Activated T-cell treated with anti-CD3 and anti-CD28 coated beads for 4 hours (primary cell): ENCODE data around the gene CLOCK.
"Not testable (repeated sequence)": the region's sequence is repeated elsewhere in the genome, so short reads cannot be mapped to it uniquely, and the experiment has no call there.

ENCODE experiments used
- DNase-seq: peaks from one replicate; pipeline ENCODE4 v3.0.0-alpha.2; 2020

The CLOCK gene, protein sequence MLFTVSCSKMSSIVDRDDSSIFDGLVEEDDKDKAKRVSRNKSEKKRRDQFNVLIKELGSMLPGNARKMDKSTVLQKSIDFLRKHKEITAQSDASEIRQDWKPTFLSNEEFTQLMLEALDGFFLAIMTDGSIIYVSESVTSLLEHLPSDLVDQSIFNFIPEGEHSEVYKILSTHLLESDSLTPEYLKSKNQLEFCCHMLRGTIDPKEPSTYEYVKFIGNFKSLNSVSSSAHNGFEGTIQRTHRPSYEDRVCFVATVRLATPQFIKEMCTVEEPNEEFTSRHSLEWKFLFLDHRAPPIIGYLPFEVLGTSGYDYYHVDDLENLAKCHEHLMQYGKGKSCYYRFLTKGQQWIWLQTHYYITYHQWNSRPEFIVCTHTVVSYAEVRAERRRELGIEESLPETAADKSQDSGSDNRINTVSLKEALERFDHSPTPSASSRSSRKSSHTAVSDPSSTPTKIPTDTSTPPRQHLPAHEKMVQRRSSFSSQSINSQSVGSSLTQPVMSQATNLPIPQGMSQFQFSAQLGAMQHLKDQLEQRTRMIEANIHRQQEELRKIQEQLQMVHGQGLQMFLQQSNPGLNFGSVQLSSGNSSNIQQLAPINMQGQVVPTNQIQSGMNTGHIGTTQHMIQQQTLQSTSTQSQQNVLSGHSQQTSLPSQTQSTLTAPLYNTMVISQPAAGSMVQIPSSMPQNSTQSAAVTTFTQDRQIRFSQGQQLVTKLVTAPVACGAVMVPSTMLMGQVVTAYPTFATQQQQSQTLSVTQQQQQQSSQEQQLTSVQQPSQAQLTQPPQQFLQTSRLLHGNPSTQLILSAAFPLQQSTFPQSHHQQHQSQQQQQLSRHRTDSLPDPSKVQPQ

DNA sequence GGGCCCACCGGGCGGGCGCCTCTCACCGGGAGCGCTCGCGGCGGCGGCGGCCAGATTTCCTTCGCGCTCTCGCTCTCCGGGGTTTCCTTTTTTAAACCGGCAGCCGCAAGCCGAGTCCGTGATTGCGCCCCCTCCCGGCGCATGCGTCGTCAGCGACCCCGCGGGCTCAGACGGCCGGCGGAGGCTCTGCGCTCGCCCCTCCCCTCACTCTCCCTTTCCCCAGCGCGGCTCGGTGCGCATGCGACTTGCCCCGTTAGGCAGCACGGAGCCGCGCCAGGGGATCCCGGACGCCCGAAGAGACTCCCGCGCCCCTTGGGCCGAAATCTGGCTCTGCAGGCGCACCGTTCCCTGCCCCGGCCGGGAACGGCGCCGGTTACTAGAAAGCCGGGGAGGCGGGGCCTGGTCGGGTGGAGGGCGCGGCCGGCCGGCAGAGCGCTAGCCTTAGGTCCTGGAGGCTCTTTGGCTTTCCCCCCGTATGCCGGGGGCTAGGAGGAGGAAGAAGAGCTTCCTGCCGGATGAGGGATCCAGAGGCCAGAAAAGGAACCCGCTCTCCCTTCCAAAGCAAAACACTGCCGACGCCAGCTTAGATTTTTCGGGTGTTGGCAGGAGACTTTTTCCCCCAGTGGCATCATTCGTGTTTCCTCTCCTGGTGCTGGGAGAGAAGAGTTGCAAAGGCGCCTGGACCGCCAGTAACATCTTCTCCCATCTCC is at the start of gene CLOCK:
Gene CLOCK (minus strand): TSS at position 154 of the 710 bp plus-strand sequence. CDS start 64,124 bp downstream, outside the sequence.
- peak; percentile 72 for DNase-seq

DNA sequence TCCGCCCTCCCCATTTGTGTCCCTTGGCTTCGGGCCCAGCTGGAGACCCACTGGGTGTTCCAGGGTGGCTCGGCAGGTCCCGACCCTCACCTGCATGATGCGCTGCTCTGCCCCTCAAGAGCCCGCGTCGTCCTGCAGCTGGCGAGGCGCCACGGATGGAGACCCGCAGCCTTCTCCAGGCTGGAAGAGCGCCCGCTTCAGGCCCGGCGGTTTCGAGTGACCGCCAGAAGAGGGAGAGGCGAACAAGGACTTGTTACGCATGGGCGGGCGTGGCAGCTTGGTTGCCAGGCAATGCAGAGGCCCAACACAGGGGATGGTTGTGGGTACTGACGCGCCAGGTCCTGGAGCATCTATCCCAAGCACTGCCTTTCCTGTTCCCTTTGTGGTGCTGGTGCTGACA is 45.3 kb upstream of the CLOCK start, which contains the start of gene PDCL2:
Gene PDCL2 (minus strand): TSS at position 232 of the 400 bp plus-strand sequence. CDS start 136 bp downstream, at position 96.
- DNase-seq = no peak

GRCh38 chr4:55588160-55588559 is 41.5 kb upstream of the CLOCK start:
- DNase-seq = no peak

GRCh38 chr4:55582773-55583172 is 36.1 kb upstream of the CLOCK start:
- DNase-seq = not testable (repeated sequence)

DNA sequence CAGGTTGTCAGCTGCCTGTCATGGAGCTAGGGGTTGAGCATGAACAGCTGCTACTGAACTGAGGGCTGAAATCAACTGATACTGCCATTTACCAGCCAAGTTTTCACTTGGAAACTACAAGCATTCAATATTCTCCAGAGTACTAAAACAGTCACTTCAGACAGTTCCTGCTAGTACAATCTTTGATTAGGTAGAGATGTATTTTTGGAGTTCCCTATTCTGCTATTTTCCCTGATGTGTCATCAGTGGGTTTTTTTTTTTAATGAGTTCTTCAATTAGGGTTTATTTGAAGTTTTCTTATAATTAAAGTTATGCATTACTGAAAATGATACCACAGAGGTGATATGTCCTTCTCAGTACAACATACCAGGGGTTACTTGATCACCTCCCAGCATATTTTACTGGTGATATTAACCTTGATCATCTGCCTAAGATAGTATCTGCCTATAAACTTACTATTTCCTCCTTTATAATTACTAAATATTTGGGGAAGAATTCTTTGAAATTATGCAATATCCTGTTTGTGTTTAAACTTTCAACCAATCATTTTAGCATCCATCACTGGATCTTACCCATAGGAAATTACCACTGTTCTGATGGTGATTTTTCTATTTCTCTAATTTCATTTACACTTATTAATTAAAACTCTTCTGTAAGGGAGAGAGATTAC is 31.8 kb upstream of the CLOCK start:
- no peak for DNase-seq

GRCh38 chr4:55575513-55575912 is 28.8 kb upstream of the CLOCK start:
- DNase-seq = no peak

- DNase-seq = no peak
These were observed 27.5 kb upstream of the CLOCK start for GRCh38 chr4:55574252-55574651.

DNA sequence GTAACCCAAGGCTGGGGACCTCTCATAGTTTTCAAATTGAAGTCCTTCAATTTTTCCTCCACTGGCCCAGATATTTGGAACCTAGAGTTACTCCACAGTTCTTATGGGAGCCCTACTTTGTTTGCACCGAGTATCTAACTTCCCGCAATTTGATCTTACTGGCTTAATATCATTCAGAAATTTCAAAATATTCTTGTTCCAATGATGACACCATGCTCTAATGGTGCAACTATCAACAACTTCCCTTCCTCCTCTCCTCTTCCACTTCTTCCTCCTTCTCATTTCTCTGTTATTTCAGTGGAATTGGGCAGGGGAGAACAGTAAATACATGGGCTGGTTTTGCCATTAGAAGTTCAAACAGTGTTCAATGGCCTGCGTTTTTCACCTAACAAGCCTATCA is 25.1 kb upstream of the CLOCK start:
- no peak for DNase-seq

GRCh38 chr4:55568905-55569504 is 22.3 kb upstream of the CLOCK start:
- DNase-seq = no peak

GRCh38 chr4:55561889-55562288 is 15.2 kb upstream of the CLOCK start:
- no peak for DNase-seq

GRCh38 chr4:55560096-55560495 is 13.4 kb upstream of the CLOCK start:
- DNase-seq = no peak

DNA sequence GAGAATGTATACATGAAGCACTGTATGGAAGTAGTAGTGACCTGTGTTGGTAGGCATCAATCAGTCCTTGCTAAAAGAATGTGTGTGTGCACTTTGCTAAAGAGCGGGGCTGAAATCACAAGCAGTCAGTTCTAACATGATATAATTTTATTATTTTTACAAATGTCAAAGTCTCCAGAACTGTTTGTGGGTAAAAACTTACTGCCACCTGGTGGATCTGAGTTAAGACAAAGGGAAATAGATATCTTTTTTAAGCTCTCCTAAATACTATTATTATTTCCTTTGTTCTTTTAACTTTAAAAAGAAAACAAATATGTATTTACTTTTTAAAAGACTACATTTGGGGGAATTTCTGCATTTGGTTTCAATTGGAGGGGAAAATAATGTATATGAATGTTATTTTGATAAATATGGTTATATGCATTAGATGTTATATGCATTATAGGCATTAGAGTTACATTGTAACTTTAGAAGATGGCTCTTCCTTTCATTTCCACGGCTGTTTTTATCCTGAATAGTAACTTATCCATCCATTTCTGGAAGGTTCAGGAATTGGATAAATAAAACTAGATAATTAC is 7.8 kb upstream of the CLOCK start:
- no peak for DNase-seq

GRCh38 chr4:55553441-55554201 is 6.9 kb upstream of the CLOCK start:
- no peak for DNase-seq

DNA sequence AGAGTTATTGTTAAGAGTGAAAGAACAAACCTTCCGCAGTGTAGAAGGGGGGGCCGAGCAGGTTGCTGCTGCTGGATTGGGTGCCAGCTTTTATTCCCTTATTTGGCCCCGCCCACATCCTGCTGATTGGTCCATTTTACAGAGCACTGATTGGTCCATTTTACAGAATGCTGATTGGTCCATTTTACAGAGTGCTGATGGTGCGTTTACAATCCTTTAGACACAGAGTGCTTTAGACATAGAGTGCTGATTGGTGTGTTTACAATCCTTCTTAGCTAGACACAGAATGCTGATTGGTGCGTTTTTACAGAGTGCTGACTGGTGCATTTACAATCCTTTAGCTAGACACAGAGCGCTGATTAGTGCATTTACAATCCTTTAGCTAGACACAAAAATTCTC is 5.3 kb upstream of the CLOCK start:
- not testable (repeated sequence) for DNase-seq

- no peak for DNase-seq
These were observed 3.2 kb upstream of the CLOCK start for GRCh38 chr4:55549888-55550287.

DNA sequence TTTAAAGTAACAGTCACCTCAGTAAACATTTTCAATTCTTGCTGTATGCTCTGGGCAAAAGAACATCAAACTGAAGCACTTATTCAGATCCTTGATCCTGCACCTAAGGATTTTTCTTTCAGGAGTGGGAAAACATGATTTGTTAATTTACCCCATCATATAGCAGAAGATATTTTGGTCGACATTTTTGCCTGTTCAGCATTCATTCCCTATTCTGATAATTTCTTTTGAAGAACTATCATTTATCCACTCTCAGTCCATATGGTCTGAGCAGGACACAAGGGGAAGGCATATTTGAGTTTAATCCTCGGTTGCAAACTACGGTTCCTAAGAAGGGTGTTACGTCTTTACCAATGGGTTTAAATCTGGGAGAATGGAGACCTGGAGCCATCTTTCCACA is 1.2 kb upstream of the CLOCK start:
- no peak for DNase-seq

DNA sequence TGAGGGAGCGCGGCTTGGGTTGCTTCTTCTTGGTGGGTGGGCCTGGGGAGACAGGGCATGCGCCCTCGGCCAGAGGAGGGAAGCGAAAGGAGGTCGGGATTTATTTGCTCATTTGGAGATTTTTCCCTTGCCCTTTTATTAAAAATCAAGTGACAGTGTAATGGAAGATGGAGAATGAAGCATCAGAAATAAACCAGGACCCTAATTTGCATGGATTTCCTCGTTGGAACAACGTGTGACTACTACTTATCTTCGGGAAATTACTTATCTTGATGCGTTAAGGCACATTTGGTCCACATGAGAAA is 709 bp upstream of the CLOCK start:
- DNase-seq = no peak

DNA sequence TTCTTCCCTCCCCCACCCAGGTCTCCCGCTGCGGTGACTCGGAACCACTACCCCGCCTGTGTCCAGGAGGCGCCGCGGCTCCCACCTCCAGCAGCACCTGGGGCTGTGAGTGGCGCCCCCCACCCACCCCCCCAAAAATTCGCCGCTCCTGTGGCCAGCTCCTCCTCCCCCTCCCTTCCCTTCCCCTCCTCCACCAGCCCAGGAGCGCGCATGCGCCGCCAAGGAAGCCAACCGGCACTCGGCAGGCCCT is 278 bp downstream of the CLOCK start:
- DNase-seq = no peak

DNA sequence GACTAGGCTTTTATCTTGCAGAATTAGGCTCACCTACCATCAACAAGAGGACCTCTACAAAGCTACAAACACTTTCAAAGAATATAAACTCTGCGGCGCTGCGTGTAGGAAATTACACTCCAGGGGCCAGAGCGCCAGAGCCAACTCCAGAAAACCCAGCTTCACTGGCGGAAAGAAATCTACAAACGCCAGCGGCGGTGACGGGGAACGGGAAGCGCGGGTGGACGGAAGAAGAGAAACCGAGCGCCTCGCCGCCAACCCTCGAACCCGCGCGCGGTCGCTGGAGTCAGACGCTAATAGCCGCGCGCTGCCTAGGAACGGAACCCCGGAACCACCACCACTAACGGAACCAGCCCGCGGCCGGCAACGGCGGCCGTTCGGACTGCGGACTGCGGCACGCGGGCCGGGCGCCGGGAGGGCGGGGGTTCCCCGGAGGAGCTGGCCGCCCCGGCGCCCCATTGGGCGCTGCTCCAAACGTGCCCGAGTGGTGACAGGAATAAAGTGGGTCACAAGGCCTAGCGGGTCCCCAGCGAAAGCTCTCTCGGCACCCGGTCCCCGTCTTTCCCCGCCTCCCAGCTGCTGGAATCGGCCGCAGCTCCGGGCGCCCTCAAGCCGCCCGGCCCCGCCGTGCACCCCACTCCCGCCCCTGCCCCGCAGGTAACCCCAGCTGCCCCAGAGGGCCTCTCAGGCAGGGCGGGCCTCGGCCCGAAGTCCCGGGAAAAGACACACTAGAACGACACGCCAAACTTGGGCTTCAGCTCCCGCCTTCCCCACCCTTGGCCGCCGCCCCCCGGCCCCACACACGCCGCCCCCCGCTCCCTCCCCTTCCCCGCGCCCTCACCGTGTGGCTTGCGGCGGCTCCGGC is 836 bp downstream of the CLOCK start:
- peak; percentile 42 for DNase-seq

- no peak for DNase-seq
These were observed 1.6 kb downstream of the CLOCK start for GRCh38 chr4:55545151-55545550.

DNA sequence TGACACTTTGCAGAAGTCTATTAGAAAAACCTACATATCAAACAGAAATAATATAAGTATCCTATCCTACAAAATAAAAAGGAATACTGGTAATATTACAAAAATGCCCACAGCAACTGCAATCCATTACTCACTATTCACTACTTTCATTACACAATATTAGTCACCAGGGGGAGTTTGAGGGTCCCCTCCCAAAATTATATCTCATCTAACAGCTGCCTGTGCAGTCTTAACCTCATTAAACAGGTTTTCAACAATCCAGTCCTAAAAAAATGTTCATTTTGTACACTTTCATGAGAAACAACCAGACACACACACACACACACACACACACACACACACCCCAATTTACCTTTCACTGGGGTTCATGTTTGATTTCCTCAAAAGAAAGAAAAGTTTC is 2.9 kb downstream of the CLOCK start:
- no peak for DNase-seq
